Keratinocyte (primary cell): Measurements from ENCODE around the gene USH2A. TPM values are rescaled to one million over a fixed set of nuclear protein-coding genes. Genes with fewer than 3 reads are reported as not detected.

ENCODE experiments used
- DNase-seq: peaks from one replicate; pipeline ENCODE4 v3.0.0-alpha.2; 2011; ENCODE audit warnings: low read depth, missing footprints, low spot score
- FAIRE-seq: peaks from 2 replicates; lab custom pipeline; 2011; peaks lifted over from hg19 to GRCh38; lab: Jason Lieb, UNC
- H2AFZ ChIP-seq: 2 replicates; pipeline ENCODE4 v1.6.0; 2012; ENCODE audit warnings: low read length, control low read depth, inconsistent platforms; ENCODE audit not compliant: control insufficient read depth
- H3K27ac ChIP-seq: 2 replicates; pipeline ENCODE4 v1.5.1; 2011; ENCODE audit warnings: low read length; ENCODE audit not compliant: control insufficient read depth, insufficient read depth
- H3K27me3 ChIP-seq: 3 replicates; pipeline ENCODE4 v1.6.0; 2011; ENCODE audit warnings: low read length; ENCODE audit not compliant: control insufficient read depth, insufficient read depth; ENCODE audit errors: extremely low read depth
- H3K36me3 ChIP-seq, 2 experiments: 2 replicates in 1 of 2; 3 replicates in 1 of 2; pipeline ENCODE4 v1.5.1; 2011; ENCODE audit warnings: low read length in 2 of 2, mild to moderate bottlenecking in 1 of 2; ENCODE audit not compliant: control insufficient read depth in 2 of 2, insufficient read depth in 2 of 2; ENCODE audit errors: extremely low read depth in 1 of 2
- H3K4me1 ChIP-seq: 3 replicates; pipeline ENCODE4 v1.5.1; 2011; ENCODE audit warnings: low read length; ENCODE audit not compliant: control insufficient read depth, insufficient read depth; ENCODE audit errors: extremely low read depth
- H3K4me2 ChIP-seq: 3 replicates; pipeline ENCODE4 v1.6.0; 2011; ENCODE audit warnings: low read depth, low read length; ENCODE audit not compliant: control insufficient read depth, insufficient read depth; ENCODE audit errors: extremely low read depth
- H3K4me3 ChIP-seq, 3 experiments: fragments of 200-600 bp in 1 of 3; sonication (generic) in 1 of 3; 2 replicates in 2 of 3; 3 replicates in 1 of 3; pipeline ENCODE4 v1.5.1; 2011 to 2016; ENCODE audit warnings: low read length in 3 of 3, mild to moderate bottlenecking in 3 of 3, control low read depth in 2 of 3, inconsistent platforms in 1 of 3, low read depth in 1 of 3, mixed read lengths in 1 of 3, mixed run types in 1 of 3, moderate library complexity in 1 of 3; ENCODE audit not compliant: control insufficient read depth in 2 of 3, insufficient read depth in 2 of 3; ENCODE audit errors: extremely low read depth in 1 of 3
- H3K79me2 ChIP-seq: 2 replicates; pipeline ENCODE4 v1.6.0; 2012; ENCODE audit warnings: low read length; ENCODE audit not compliant: control insufficient read depth, insufficient read depth
- H3K9ac ChIP-seq: 3 replicates; pipeline ENCODE4 v1.6.0; 2011; ENCODE audit warnings: low read length; ENCODE audit not compliant: control insufficient read depth, insufficient read depth; ENCODE audit errors: extremely low read depth
- H3K9me1 ChIP-seq: 3 replicates; pipeline ENCODE4 v1.6.0; 2011; ENCODE audit warnings: low read length; ENCODE audit not compliant: control insufficient read depth, insufficient read depth; ENCODE audit errors: extremely low read depth
- H3K9me3 ChIP-seq: 2 replicates; pipeline ENCODE4 v1.5.1; 2012; ENCODE audit warnings: low read depth, low read length; ENCODE audit not compliant: control insufficient read depth
- H4K20me1 ChIP-seq: 3 replicates; pipeline ENCODE4 v1.6.0; 2011; ENCODE audit warnings: low read length; ENCODE audit not compliant: control insufficient read depth, insufficient read depth; ENCODE audit errors: extremely low read depth
- CTCF ChIP-seq, 3 experiments: IDR thresholded peaks in 1 of 3; conservative IDR thresholded peaks in 1 of 3; optimal IDR thresholded peaks in 1 of 3; 2 replicates in 2 of 3; 3 replicates in 1 of 3; pipeline versions ENCODE3 to v1.5.1; 2011; ENCODE audit warnings: low read length in 3 of 3, mild to moderate bottlenecking in 3 of 3, moderate library complexity in 2 of 3, control low read depth in 1 of 3, inconsistent platforms in 1 of 3; ENCODE audit not compliant: insufficient read depth in 2 of 3; ENCODE audit errors: extremely low read depth in 1 of 3
- EZH2 ChIP-seq: IDR thresholded peaks from one replicate; pipeline ENCODE4 v1.6.1; 2012; ENCODE audit warnings: inconsistent platforms, mild to moderate bottlenecking, low read length, moderate library complexity
- dilution Hi-C: fragments of 300-500 bp; cut with MboI; formaldehyde crosslinking; loops from one replicate; pipeline ENCODE4 v1.7.0; 2020; ENCODE audit warnings: low sequenced_read_pairs; ENCODE audit not compliant: extremely low pct_ligation_motif_present
- polyA plus RNA-seq, 5 experiments: library from polyadenylated mRNA; depleted of rRNA in 3 of 5; stranded (reverse) in 3 of 5; stranded (forward) in 1 of 5; unstranded in 1 of 5; fragments of >200 nt; gene quantifications; 1 replicate in 1 of 5; 2 replicates in 3 of 5; 3 replicates in 1 of 5; pipeline versions ENCODE4 v1.2.1 to v1.2.3, GENCODE V29; 2011 to 2012; ENCODE audit warnings: missing spikeins in 2 of 5, low read depth in 1 of 5, low replicate concordance in 1 of 5

Gene USH2A
- polyA plus RNA-seq, 1 donor (not counting 4 experiments of a cell fraction or from before 2014, with no cell fraction given): not detected

GRCh38 chr1:215963621-215964020 is 459.6 kb downstream of the USH2A start:
- H3K27me3 ChIP-seq: no peaks in the 10 kb centered on the region
- TF ChIP-seq CTCF (optimal IDR thresholded peaks at IDR 0.05 in 1 of 3, IDR thresholded peaks at IDR 0.05 in 1 of 3, conservative IDR thresholded peaks at IDR 0.05 in 1 of 3; ENCODE audit: extremely low read depth in 1 of 3, insufficient read depth in 2 of 3, low read length in 3 of 3): no peak
- no peak for TF ChIP-seq EZH2
- H3K36me3 ChIP-seq: no peaks in the 10 kb centered on the region
- H3K4me2 ChIP-seq: no peak overlapping the region
- FAIRE-seq (no peak), DNase-seq (no peak)
- H3K27ac ChIP-seq: no peak overlapping the region
- no peaks in the 10 kb centered on the region for H3K9me1 ChIP-seq
- H3K9me3 ChIP-seq: no peaks in the 10 kb centered on the region
- H2AFZ ChIP-seq: no peak overlapping the region
- no peak overlapping the region for H3K4me3 ChIP-seq
- dilution Hi-C loops: no loop called here
- no peak overlapping the region for H3K9ac ChIP-seq
- H4K20me1 ChIP-seq: no peaks in the 10 kb centered on the region
- H3K79me2 ChIP-seq: no peaks in the 10 kb centered on the region
- no peaks in the 10 kb centered on the region for H3K4me1 ChIP-seq

GRCh38 chr1:215963040-215963439 is 460.2 kb downstream of the USH2A start:
- no peak overlapping the region for H3K4me2 ChIP-seq
- dilution Hi-C loops: no loop called here
- FAIRE-seq: no peak
- TF ChIP-seq EZH2: no peak
- TF ChIP-seq CTCF (optimal IDR thresholded peaks at IDR 0.05 in 1 of 3, IDR thresholded peaks at IDR 0.05 in 1 of 3, conservative IDR thresholded peaks at IDR 0.05 in 1 of 3; ENCODE audit: extremely low read depth in 1 of 3, insufficient read depth in 2 of 3, low read length in 3 of 3): no peak
- no peaks in the 10 kb centered on the region for H3K27me3 ChIP-seq
- H3K9me3 ChIP-seq: no peaks in the 10 kb centered on the region
- H3K9me1 ChIP-seq: no peaks in the 10 kb centered on the region
- no peaks in the 10 kb centered on the region for H3K4me1 ChIP-seq
- H3K79me2 ChIP-seq: no peaks in the 10 kb centered on the region
- H3K4me3 ChIP-seq: no peak overlapping the region
- H4K20me1 ChIP-seq: no peaks in the 10 kb centered on the region
- no peak overlapping the region for H2AFZ ChIP-seq
- no peaks in the 10 kb centered on the region for H3K36me3 ChIP-seq
- no peak overlapping the region for H3K9ac ChIP-seq
- no peak overlapping the region for H3K27ac ChIP-seq
- no peak for DNase-seq
